HG03097 (cell line): ENCODE results near the gene FFAR2.
"Not testable (repeated sequence)": the region's sequence is repeated elsewhere in the genome, so short reads cannot be mapped to it uniquely, and the experiment has no call there.

ENCODE experiments used
- ATAC-seq: cut with Tn5 transposase; IDR thresholded peaks from one replicate; pipeline ENCODE4 v1.9.1; 2021; ENCODE audit not compliant: unreplicated experiment, low FRiP score

The FFAR2 gene

DNA sequence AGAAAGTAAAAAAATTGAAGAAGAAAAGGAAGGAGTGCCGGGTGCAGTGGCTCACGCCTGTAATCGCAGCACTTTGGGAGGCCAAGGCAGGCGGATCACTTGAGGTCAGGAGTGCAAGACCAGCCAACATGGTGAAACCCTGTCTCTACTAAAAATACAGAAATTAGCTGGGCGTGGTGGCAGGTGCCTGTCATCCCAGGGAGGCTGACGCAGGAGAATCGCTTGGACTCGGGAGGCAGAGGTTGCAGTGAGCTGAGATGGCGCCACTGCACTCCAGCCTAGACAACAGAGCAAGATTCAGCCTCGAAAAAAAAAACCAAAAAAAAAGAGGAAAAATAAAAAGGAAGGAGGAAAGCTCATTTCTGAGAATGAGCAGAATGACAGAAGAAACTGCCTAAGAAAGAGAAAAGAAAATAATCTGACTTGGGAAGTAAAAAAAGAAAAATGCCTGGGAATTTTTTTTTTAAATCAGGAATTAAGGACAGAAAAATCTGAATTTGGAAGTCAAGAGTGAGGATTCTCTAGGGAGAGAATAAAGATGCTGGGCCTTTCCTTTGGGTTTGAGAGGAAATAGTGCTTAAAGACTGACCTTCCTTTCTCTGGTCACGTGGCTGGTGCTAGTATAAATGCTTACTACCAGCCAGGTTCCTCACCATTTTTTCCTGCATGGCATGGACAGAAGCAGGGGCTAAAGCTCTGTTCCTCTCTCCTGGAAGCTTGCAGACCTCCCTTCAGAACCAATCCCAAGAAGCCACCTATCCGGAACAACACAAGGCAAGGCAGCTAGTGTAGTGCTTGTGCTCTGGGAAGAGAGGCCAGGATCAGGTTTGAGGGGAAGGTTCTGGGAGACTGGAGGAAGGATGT, at the start of gene FFAR2:
Gene FFAR2, plus strand, starts transcription at position 652 of the 864 bp plus-strand sequence. CDS start 1,458 bp downstream, outside the sequence.
- ATAC-seq = no peak

DNA sequence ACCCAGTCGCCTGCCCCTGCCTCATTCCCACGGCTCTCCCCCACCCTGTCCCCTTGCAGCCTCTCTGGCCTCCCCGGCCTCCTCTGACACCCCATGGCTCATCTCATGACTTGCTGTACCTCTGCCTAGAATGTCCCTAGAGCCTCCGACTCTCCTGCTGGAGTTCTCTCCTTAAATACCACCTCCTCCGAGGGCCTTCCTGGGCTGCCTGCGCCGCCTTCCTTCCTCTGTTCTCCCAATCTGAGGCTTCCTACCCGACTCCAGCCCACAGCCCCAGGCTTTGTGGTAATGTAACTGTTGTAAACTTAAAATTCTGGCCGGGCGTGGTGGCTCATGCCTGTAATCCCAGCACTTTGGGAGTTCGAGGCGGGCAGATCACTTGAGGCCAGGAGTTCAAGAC, 49.5 kb upstream of the FFAR2 start:
- no peak for ATAC-seq

DNA sequence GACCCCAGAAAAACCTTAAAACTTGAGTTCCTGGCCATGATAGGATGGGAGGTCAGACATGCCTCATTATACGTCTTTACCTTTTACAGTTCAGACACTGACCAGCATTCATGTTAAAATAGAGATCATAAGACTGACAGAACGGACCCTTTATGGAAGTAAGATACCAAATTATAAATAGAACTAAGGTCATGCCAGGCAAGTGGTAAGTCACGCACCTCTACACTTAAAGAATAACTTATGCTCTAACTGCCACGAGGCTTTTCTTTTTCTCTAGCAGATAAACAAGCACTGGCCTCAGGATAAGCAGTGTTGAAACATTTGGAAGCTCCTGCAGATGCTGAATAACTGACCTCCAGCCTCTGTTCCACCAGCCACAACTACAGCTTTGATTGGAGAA, 48.8 kb upstream of the FFAR2 start:
- ATAC-seq = no peak

DNA sequence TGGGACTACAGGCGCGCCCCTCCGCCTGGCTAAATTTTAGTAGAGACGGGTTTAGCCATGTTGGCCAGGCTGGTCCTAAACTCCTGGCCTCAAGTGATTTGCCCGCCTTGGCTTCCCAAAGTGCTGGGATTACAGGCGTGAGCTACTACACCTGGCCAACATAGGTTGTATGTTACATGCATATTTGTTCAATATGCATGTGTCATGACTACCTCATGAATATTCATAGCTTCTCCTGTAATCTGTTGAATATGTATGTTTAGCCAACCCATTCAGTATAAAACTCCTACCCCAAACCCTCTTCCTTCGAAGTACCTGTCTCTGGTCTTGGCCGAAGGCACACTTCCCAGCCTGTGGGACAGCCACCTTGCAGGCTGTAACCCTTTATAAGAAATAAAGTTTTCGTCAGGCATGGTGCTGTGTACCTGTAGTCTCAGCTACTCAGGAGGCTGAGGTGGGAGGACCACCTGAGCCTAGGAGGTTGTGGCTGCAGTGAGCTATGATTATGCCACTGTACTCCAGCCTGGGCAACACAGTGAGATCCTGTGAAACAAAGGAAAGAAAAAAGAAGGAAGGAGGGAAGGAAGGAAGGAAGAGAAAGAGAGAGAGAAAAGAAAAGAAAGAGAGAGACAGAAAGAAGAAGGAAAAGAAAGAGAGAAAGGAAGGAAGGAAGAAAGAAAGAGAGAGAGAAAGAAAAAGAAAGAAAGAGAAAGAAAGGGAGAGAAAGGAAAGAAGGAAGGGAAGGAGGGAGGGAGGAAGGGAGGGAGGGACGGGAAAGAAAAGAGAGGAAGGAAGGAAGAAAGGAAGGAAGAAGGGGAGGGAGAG, 47.9 kb upstream of the FFAR2 start:
- no peak for ATAC-seq

DNA sequence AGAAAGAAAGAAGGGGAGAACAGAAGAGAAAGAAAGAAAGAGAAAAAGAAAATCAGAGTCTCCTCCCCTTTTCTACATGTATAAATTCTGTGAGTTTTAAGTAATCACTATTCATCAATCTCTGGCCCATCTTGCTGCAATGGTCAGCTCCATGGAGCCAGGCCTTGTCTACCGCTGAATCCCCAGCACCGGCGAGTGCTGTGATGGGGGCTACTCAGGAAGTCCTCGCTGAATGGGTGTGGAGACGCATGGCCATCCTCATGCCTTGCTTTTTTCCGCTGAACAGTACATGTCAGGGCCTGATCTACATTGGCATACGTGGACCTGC, 47.3 kb upstream of the FFAR2 start:
- no peak for ATAC-seq

DNA sequence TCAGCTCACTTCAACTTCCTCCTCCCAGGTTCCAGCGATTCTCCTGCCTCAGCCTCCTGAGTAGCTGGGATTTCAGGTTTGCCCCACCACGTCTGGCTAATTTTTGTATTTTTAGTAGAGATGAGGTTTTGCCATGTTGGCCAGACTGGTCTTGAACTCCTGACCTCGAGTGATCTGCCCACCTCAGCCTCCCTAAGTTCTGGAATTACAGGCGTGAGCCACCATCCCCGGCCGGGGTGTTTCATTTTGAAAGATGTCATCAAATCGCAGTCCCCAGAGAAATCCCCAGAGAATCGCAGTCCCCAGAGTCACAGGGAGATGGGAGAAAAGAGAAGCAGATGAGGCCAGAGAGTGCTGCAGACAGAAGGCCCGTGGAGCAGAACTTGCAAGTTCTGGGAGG, 46.6 kb upstream of the FFAR2 start:
- not testable (repeated sequence) for ATAC-seq

DNA sequence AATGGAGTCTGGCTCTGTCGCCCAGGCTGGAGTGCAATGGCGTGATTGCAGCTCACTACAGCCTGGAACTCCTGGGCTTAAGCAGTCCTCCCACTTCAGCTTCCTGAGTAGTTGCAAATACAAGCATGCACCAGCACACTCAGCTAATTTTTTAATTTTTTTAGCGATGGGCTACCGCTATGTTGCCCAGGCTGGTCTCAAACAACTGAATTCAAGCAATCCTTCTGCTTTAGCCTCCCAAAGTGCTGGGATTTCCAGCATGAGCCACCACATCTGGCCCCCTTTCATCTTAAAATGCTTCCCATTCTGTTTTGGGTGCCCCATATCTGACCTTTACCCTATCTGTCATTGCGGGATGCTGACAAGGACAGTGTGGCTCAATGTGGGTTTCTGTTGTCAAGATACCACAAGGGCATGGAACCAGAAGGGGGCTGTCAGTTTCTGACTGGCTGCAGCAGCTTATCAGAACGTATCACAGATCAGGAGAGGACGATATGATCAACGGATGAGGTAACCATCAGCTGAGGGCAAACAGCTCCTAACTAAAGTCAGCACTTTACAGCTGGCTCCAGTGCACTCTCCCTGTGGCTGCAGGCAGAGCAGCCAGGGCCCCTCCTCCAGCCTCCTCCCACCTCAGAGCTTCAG, 44.8 kb upstream of the FFAR2 start:
- no peak for ATAC-seq

DNA sequence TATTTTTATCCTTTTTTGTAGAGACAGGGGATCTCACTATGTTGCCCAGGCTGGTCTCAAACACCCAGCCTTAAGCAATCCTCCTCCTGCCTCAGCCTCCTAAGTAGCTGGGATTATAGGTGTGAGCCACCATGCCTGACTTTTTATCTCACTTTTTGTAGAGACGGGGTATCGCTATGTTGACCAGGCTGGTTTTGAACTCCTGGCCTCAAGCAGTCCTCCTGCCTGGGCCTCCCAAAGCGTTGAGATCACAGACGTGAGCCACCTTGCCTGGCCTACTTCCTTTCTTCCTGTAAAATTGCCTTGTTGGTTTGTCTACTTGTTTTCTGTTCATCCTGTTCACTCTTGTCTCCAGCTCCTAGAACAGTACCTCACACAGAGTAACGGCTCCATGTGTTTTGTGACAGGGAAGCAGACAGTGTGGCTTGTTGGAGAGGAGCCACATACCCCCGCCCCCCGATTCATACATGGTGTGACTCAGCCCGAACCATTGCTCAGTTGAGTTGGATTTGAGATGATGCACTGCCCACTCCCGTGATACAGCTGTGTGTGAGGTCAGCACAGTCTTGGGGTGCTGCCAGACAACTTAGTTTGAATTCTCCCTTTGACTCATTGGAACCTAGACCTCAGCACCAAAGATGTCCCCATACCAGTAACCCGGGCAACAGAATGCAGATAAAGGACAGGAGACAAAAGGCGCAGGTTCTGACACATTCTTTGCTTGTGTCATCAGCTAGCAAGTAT, 43.0 kb upstream of the FFAR2 start:
- ATAC-seq = no peak

DNA sequence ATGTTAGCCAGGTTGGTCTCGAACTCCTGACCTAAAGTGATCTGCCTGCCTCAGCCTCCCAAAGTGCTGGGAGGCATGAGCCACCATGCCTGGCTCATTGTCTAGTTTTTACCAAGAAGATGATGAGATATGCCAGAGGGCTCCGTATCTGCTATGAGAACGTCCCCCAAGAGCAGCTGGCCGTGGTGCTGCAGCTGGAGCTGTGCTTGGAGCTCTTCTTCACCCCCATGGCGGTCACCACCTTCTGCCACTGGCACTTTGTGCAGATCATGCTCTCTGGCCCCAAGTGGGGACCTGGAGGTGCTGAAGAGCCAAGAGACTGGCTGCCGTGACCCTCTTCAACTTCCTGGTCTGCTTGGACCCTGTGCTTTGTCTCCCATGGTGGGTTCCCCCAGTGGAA, 40.4 kb upstream of the FFAR2 start:
- ATAC-seq = no peak

DNA sequence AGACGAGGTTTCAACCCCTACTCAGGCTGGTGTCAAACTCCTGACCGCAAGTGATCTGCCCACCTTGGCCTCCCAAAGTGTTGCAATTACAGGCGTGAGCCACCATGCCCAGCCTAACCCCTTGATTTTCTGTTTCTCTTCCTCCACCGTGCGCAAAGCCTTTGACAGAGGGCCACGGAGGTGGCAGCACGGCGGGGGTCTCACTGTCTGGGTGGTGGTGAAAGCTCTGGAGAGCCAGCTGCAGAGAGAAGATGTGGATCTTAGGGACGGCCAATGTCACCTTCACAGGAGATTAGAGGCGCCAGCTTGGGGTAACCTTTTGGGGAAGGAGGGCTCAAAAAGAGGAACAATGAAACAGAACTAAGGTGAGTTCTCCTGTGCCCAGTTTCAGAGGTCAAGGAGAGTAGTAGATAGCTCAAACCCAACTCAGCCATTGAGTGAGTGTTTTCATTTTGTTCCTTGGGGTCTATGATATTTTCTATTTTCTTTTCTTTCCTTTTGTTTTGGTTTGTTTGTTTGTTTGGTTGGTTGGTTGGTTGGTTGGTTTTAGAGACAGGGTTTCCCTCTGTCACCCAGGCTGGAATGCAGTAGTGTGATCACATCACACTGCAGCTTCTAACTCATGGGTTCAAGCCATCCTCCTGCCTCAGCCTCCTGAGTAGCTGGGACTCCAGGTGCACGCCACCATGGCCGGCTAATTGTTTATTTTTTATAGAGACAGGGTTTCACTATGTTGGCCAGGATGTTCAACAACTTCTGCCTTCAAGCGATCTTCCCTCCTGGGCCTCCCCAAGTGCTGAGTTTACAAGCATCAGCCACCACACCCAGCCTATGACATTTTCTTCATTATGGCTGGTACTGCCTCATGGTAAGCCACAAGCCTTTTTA, 39.5 kb upstream of the FFAR2 start:
- peak; percentile 66 for ATAC-seq

DNA sequence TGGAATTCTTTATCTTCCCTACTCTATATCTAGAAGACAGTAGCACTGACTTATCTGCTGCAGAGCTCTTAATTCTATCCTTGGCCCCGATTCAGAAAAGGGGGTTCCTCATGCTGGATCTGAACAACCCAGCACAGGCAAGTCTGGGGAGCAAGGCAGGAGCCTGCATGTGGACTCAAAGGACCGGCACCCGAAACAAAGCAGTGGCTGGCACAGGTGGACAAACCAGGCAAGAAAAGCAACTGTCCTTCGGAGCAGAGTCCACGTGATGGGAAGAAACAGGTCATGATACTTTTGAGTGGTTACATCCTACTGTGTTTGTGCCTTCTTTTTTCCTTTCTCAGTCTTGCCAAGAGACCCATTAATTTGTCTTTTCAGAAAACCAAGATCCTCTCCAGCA, 38.9 kb upstream of the FFAR2 start:
- no peak for ATAC-seq

DNA sequence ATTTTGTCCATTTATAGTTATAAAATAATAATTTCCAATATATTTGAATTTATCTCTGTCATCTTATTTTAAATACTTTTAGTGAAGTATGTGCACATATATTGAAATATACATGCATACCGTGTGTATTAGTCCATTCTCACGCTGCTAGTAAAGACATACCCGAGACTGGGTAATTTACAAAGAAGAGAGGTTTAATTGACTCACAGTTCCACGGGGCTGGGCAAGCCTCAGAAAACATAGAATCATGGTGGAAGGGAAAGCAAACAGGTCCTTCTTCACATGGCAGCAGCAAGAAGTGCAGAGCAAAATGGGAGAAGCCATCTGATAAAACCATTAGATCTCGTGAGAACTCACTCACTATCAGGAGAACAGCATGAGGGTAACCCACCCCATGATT, 37.6 kb upstream of the FFAR2 start:
- no peak for ATAC-seq

DNA sequence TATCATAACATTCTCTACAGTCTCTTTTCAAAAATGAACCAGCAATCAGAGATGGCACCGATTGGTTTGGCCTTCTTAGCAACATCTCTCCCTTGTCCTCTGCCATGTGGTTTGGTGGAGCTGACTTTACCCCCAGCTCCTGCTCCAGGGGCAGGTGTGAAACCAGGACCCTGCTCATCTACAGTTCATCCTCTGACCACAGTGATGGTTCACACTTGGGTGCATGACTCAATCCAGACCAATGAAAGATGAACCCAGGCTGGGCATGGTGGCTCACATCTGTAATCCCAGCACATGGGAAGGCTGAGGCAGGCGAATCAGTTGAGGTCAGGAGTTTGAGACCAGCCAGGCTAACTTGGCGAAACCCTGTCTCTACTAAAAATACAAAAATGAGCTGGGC, 33.6 kb upstream of the FFAR2 start:
- no peak for ATAC-seq

DNA sequence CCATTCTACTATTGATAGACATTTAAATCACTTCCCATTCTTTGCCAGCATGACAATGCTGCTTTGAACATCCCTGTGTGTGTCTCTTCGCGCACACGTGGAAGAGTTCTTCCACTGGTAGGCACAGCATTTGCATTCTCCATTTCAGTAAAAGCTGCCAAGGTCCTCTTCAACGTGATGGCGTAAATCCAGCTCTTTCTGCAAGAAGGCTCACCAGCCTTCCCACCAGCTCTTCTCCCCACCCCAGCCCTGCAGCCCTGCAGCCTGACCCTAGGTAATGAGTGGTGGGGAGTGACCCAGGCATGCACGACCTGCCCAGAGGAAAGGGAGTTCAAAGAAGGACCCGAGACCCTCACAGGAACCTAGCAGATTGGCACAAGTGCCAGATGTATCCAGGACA, 31.7 kb upstream of the FFAR2 start:
- ATAC-seq = no peak

DNA sequence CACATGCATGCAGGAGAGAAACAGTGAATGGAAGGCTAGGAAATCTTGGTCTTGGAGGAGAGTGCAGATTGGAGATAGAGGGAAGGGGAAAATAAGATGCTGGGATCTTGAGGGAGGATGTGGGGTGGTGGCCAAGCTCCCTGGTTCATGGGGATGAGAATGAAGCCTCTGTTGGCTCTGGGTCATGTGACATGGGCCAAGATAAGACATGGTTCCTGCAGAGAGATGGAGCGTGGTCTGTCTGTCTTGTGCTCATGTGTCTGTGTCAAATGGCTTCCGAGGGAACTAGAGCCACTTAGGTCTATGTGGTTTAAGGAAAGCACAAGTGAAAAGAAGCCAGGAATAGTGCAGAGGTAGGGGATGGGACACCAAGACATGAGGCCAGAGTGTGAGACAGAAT, 30.8 kb upstream of the FFAR2 start:
- ATAC-seq = no peak

DNA sequence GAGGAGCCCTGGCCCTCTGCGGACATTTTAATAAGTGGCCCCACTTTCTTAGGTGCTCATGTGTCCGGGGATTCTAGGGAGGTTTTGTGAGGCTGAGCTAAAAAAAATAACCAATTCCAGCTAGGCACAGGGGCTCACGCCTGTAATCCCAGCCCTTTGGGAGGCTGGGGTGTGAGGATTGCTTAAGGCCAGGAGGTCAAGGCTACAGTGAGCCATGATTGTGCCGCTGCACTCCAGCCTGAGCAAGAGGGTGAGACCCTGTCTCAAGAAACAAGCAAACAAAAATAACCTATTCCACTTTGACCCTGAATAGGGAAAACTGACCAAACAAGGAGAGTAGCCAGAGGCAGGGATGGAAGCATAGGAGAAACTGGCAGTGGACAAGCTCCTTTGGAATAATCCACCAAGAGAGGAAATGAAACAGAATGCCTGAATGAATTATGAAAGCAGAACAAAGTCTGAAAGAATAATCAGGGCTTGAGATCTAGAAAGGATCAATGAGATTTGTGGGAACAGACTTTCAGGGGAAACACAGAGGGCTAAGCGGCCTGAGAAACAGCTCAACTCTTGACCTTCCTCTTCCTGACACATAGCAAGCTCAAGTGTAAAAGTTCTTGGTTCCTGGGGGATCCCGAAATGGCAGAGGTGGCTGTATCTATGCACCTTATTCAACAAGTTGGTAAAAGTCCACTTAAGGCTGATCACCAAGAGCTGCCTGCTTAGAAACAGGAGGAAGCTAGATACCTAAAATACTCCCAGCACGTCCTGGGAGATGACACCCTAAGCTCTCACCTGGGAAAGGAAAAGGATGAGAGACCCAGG, 30.1 kb upstream of the FFAR2 start:
- no peak for ATAC-seq

DNA sequence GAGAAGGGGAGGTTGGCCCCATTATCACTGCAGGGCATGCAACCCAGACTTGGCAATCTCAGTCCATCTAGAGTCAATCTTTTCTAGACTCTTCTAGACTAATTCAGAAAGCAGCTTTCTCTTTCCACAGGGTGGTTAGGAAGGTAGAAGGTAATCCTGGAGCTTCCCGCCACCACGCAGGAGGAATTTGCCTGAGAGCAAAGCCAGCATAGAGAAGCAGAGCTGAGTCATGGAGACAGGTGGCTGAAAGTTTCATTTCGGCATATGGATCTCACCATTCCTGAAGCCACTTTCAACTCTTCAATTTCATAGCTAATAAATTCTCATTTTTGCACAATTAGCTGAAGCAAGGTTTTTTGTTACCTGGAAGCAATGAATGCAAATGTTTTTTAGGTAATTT, 29.0 kb upstream of the FFAR2 start:
- no peak for ATAC-seq

DNA sequence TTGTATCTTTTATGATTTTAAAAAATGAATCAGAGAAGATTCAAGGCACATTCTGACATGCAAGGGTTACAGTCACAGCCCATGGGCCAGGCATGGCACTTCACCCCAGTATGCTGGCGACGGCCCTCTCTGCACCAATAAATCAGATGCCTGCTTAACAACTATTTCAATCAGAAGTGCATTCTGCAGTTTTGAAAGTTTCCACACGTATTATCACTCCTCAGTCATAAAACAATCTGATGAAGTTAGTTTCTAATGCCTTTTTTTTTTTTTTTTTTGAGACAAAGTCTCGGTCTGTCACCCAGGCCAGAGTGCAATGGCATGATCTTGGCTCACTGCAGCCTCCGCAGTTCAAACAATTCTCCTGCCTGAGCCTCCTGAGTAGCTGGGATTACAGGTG, 28.3 kb upstream of the FFAR2 start:
- no peak for ATAC-seq

DNA sequence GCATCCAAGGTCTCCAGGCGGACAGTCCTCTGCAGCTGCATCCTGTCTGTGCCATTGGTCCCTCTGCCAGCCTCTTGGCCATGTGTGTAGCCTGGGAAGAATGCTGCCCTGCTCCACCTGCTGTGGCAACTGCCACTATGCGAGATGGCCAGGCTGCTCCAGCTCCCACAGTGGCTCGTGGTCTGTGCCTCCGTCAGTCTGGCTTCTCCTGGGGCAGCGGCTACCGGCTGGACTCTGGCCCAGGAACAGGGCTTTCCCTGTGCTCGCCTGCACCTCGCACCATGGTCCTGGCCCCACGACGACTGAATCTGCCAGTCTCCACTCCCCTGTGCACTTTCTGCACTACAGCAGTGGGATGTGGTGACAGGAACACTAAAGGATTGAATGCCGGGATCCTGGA, 26.7 kb upstream of the FFAR2 start:
- no peak for ATAC-seq
